HepG2 (cell line): ENCODE results near the gene BCAS3. TPM values are rescaled to one million over a fixed set of nuclear protein-coding genes. Genes with fewer than 3 reads are reported as not detected.

ENCODE experiments used
- AGO1 ChIP-seq: fragments of 200-400 bp; formaldehyde crosslinking; IDR thresholded peaks from 2 replicates; pipeline ENCODE4 v1.6.1; 2017; ENCODE audit warnings: mild to moderate bottlenecking, low read depth, low read length, moderate library complexity; ENCODE audit not compliant: poor library complexity, severe bottlenecking
- ELK4 ChIP-seq: sonication (generic); formaldehyde crosslinking; IDR thresholded peaks from 2 replicates; pipeline ENCODE4 v1.9.0; 2021; ENCODE audit warnings: missing genetic modification reagents, borderline replicate concordance
- FOXA1 ChIP-seq, 2 experiments: fragments of 450-650 bp in 1 of 2; sonication (generic) in 1 of 2; formaldehyde crosslinking in 1 of 2; IDR thresholded peaks; 2 replicates each; pipeline versions ENCODE4 v1.4.0 to v1.6.1; 2016 to 2020; ENCODE audit warnings: missing genetic modification reagents in 1 of 2
- FOXJ3 ChIP-seq: sonication (generic); formaldehyde crosslinking; IDR thresholded peaks from 2 replicates; pipeline ENCODE4 v1.4.0; 2020; ENCODE audit warnings: missing genetic modification reagents, mild to moderate bottlenecking, borderline replicate concordance
- KDM6A ChIP-seq: IDR thresholded peaks from 2 replicates; pipeline ENCODE4 v1.6.1; 2016; ENCODE audit warnings: low read depth
- LCORL ChIP-seq, 2 experiments: fragments of 450-650 bp in 1 of 2; sonication (generic) in 1 of 2; formaldehyde crosslinking in 1 of 2; IDR thresholded peaks; 2 replicates each; pipeline versions ENCODE4 v1.5.0 to v1.6.1; 2017 to 2020; ENCODE audit warnings: antibody characterized with exemption in 1 of 2, missing genetic modification reagents in 1 of 2
- PAWR ChIP-seq: sonication (generic); formaldehyde crosslinking; IDR thresholded peaks from 2 replicates; pipeline ENCODE4 v1.4.0; 2020; ENCODE audit warnings: missing genetic modification reagents, mild to moderate bottlenecking, borderline replicate concordance
- THAP11 ChIP-seq: IDR thresholded peaks from 2 replicates; pipeline ENCODE4 v1.6.1; 2016; ENCODE audit warnings: missing biosample characterization, missing genetic modification reagents
- ZNF12 ChIP-seq: sonication (generic); formaldehyde crosslinking; IDR thresholded peaks from 2 replicates; pipeline ENCODE4 v1.5.0; 2020; ENCODE audit warnings: missing genetic modification reagents
- ZNF296 ChIP-seq: sonication (generic); formaldehyde crosslinking; conservative IDR thresholded peaks from 2 replicates; pipeline ENCODE4 v1.5.0; 2020; ENCODE audit warnings: mild to moderate bottlenecking, missing genetic modification reagents
- ZNF484 ChIP-seq: sonication (generic); formaldehyde crosslinking; IDR thresholded peaks from 2 replicates; pipeline ENCODE4 v1.5.1; 2020; ENCODE audit warnings: mild to moderate bottlenecking, low read depth, missing genetic modification reagents, borderline replicate concordance
- ZNF749 ChIP-seq: sonication (generic); formaldehyde crosslinking; IDR thresholded peaks from 2 replicates; pipeline ENCODE4 v1.8.0; 2022; ENCODE audit warnings: mild to moderate bottlenecking, missing genetic modification reagents, moderate library complexity, borderline replicate concordance
- ZNF772 ChIP-seq: sonication (generic); formaldehyde crosslinking; IDR thresholded peaks from 2 replicates; pipeline ENCODE4 v1.5.0; 2020; ENCODE audit warnings: mild to moderate bottlenecking, missing genetic modification reagents
- ZNF790 ChIP-seq: sonication (generic); formaldehyde crosslinking; IDR thresholded peaks from 2 replicates; pipeline ENCODE4 v1.8.0; 2022; ENCODE audit warnings: missing genetic modification reagents, mild to moderate bottlenecking, borderline replicate concordance
- polyA plus RNA-seq, 8 experiments: library from polyadenylated mRNA; depleted of rRNA in 3 of 8; stranded (reverse) in 7 of 8; unstranded in 1 of 8; fragments of >200 nt; fragmentation: Illumina TruSeq in 4 of 8; extraction: Trizol in 4 of 8; gene quantifications; 2 replicates each; pipeline versions ENCODE4 v1.2.1 to v1.2.3, GENCODE V29; 2011 to 2016; ENCODE audit warnings: low read depth in 4 of 8, missing spikeins in 1 of 8, mixed read lengths in 1 of 8; ENCODE audit not compliant: insufficient read depth in 1 of 8
- total RNA-seq, 5 experiments: library from RNA; depleted of rRNA; stranded (reverse); fragments of >200 nt; fragmentation: Illumina TruSeq; extraction: Trizol; gene quantifications; 2 replicates each; pipeline ENCODE4 v1.2.3, GENCODE V29; 2016; ENCODE audit warnings: low read depth in 1 of 5
- TF ChIP-seq, protein P1 (sequence below): sonication (generic); formaldehyde crosslinking; conservative IDR thresholded peaks from 2 replicates; pipeline ENCODE4 v1.8.0; 2022; ENCODE audit warnings: mild to moderate bottlenecking, moderate library complexity, missing genetic modification reagents
- TF ChIP-seq, protein P2 (sequence below): sonication (generic); formaldehyde crosslinking; IDR thresholded peaks from 2 replicates; pipeline ENCODE4 v1.4.0; 2020; ENCODE audit warnings: missing genetic modification reagents, borderline replicate concordance
- TF ChIP-seq, protein P3 (sequence below): sonication (generic); formaldehyde crosslinking; IDR thresholded peaks from 2 replicates; pipeline ENCODE4 v1.4.0; 2020; ENCODE audit warnings: missing genetic modification reagents
- TF ChIP-seq, protein P4 (sequence below): sonication (generic); formaldehyde crosslinking; IDR thresholded peaks from 2 replicates; pipeline ENCODE4 v1.4.0; 2020; ENCODE audit warnings: missing genetic modification reagents

Gene BCAS3
- total and polyA plus RNA-seq, 2 of the 13 experiments (the other 11 are each of a cell fraction or from before 2014, with no cell fraction given), result 10.7 to 11.2 TPM

- TF ChIP-seq, protein P1, sequence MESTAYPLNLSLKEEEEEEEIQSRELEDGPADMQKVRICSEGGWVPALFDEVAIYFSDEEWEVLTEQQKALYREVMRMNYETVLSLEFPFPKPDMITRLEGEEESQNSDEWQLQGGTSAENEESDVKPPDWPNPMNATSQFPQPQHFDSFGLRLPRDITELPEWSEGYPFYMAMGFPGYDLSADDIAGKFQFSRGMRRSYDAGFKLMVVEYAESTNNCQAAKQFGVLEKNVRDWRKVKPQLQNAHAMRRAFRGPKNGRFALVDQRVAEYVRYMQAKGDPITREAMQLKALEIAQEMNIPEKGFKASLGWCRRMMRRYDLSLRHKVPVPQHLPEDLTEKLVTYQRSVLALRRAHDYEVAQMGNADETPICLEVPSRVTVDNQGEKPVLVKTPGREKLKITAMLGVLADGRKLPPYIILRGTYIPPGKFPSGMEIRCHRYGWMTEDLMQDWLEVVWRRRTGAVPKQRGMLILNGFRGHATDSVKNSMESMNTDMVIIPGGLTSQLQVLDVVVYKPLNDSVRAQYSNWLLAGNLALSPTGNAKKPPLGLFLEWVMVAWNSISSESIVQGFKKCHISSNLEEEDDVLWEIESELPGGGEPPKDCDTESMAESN, result no peak
- TF ChIP-seq PAWR (no peak), LCORL (IDR thresholded peaks at IDR 0.05) (no peak), LCORL (CRISPR knock-in tag; IDR thresholded peaks at IDR 0.05) (no peak), FOXJ3 (CRISPR knock-in tag) (no peak), FOXA1 (IDR thresholded peaks at IDR 0.05) (no peak), FOXA1 (CRISPR knock-in tag; IDR thresholded peaks at IDR 0.05) (no peak), KDM6A (CRISPR knock-in tag) (no peak), ZNF12 (CRISPR knock-in tag) (0 out of 2 replicates have a peak, but pooled peaks have one; percentile 40), THAP11 (CRISPR knock-in tag) (no peak), ZNF484 (CRISPR knock-in tag) (no peak), ZNF790 (CRISPR knock-in tag) (no peak), ZNF749 (no peak), ELK4 (CRISPR knock-in tag) (no peak), ZNF772 (CRISPR knock-in tag) (0 out of 2 replicates have a peak, but pooled peaks have one; percentile 30), ZNF296 (0 out of 2 replicates have a peak, but pooled peaks have one; percentile 33), AGO1 (no peak)
- TF ChIP-seq, protein P2, sequence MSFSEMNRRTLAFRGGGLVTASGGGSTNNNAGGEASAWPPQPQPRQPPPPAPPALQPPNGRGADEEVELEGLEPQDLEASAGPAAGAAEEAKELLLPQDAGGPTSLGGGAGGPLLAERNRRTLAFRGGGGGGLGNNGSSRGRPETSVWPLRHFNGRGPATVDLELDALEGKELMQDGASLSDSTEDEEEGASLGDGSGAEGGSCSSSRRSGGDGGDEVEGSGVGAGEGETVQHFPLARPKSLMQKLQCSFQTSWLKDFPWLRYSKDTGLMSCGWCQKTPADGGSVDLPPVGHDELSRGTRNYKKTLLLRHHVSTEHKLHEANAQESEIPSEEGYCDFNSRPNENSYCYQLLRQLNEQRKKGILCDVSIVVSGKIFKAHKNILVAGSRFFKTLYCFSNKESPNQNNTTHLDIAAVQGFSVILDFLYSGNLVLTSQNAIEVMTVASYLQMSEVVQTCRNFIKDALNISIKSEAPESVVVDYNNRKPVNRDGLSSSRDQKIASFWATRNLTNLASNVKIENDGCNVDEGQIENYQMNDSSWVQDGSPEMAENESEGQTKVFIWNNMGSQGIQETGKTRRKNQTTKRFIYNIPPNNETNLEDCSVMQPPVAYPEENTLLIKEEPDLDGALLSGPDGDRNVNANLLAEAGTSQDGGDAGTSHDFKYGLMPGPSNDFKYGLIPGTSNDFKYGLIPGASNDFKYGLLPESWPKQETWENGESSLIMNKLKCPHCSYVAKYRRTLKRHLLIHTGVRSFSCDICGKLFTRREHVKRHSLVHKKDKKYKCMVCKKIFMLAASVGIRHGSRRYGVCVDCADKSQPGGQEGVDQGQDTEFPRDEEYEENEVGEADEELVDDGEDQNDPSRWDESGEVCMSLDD, result no peak
- TF ChIP-seq, protein P3, sequence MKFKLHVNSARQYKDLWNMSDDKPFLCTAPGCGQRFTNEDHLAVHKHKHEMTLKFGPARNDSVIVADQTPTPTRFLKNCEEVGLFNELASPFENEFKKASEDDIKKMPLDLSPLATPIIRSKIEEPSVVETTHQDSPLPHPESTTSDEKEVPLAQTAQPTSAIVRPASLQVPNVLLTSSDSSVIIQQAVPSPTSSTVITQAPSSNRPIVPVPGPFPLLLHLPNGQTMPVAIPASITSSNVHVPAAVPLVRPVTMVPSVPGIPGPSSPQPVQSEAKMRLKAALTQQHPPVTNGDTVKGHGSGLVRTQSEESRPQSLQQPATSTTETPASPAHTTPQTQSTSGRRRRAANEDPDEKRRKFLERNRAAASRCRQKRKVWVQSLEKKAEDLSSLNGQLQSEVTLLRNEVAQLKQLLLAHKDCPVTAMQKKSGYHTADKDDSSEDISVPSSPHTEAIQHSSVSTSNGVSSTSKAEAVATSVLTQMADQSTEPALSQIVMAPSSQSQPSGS (CRISPR knock-in tag), result no peak
- TF ChIP-seq, protein P4, sequence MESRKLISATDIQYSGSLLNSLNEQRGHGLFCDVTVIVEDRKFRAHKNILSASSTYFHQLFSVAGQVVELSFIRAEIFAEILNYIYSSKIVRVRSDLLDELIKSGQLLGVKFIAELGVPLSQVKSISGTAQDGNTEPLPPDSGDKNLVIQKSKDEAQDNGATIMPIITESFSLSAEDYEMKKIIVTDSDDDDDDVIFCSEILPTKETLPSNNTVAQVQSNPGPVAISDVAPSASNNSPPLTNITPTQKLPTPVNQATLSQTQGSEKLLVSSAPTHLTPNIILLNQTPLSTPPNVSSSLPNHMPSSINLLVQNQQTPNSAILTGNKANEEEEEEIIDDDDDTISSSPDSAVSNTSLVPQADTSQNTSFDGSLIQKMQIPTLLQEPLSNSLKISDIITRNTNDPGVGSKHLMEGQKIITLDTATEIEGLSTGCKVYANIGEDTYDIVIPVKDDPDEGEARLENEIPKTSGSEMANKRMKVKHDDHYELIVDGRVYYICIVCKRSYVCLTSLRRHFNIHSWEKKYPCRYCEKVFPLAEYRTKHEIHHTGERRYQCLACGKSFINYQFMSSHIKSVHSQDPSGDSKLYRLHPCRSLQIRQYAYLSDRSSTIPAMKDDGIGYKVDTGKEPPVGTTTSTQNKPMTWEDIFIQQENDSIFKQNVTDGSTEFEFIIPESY (CRISPR knock-in tag), result no peak
Observed at GRCh38 chr17:61318684-61319098, 641.0 kb downstream of the BCAS3 start (continued).
